ENCODE measurements around the gene APLP2.

DNA sequence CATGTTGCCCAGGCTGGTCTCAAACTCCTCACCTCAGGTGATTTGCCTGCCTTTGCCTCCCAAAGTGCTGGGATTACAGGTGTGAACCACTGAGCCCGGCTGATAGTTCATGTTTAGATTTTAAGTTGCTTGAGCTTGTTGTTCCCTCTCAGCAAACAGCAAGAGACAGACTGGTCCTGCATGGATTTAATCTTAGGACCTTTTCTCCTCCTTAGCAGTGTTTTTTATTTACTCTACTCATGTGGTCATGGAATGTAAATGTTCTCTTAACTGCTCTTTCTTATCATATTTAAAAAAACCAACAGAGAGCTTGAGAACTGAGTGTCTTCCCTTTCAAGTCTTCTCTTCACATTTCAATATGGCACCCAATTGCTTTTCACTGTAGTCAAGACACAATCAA lies 44.3 kb upstream of the APLP2 start:
- TF ChIP-seq, protein P1, sequence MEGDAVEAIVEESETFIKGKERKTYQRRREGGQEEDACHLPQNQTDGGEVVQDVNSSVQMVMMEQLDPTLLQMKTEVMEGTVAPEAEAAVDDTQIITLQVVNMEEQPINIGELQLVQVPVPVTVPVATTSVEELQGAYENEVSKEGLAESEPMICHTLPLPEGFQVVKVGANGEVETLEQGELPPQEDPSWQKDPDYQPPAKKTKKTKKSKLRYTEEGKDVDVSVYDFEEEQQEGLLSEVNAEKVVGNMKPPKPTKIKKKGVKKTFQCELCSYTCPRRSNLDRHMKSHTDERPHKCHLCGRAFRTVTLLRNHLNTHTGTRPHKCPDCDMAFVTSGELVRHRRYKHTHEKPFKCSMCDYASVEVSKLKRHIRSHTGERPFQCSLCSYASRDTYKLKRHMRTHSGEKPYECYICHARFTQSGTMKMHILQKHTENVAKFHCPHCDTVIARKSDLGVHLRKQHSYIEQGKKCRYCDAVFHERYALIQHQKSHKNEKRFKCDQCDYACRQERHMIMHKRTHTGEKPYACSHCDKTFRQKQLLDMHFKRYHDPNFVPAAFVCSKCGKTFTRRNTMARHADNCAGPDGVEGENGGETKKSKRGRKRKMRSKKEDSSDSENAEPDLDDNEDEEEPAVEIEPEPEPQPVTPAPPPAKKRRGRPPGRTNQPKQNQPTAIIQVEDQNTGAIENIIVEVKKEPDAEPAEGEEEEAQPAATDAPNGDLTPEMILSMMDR (conservative IDR thresholded peaks at IDR 0.05): no peak
- no peak for TF ChIP-seq ZFX (IDR thresholded peaks at IDR 0.05)

Measured in C4-2B (cell line).